Stimulated activated CD4-positive, alpha-beta T cell treated with anti-CD3 and anti-CD28 coated beads, Interleukin-12 subunit alpha, Interleukin-12 subunit beta, amount 100 ng/mL, for 4 hours (primary cell): ENCODE measurements around the gene EMC6.

Experiments
- DNase-seq: peaks from one replicate; pipeline ENCODE4 v3.0.0-alpha.2; 2020

EMC6 gene

GRCh38 chr17:3715296-3715695 is 46.7 kb downstream of the EMC6 start:
- DNase-seq, result no peak

DNA sequence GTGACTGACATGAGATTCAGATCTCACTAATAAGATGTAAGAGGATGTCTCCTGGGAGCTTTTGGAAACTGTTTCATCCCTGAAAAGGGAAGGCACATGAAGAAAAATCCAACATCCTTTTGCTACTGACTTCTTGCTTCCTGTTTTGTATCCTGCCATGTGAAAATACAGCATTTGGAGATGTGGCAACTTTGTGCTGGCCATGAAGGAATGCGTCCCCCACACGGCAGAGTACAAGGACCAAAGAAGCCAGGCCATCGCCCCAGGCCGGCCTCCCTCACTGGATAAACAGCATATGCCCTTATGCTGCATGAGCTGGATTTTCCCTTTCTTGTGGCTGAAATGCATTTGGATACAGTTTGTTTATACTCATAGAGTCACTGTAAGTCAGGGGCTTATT is 49.6 kb downstream of the EMC6 start:
- no peak for DNase-seq

DNA sequence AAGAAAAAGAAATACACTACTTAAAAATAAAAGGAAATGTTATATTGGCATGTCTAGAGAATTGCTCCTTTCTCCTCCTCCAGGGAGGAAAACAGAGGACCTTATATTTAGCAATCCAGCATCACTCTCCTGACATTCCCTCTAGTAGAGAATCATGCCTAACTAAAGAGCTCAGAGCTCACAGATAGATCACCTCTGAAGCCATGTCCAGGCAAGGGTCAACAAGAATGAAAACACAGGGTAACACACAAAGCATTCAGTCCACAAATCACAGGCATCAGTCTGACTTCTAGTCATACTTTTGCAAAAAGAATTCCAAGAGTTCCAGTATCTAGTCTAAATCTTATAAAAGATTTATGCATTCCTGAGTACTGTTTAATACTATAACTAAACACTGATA is 50.7 kb downstream of the EMC6 start:
- no peak for DNase-seq
